Esophagus squamous epithelium (tissue), 4 donors: ENCODE measurements around the gene LPAR3.

Experiments used
- CTCF ChIP-seq, 6 experiments: fragments of 450-650 bp in 4 of 6; fragments of 200-600 bp in 2 of 6; sonication (generic) in 2 of 6; IDR thresholded peaks; one replicate each; pipeline ENCODE4 v1.5.1; 2016 to 2019; ENCODE audit warnings: antibody characterized with exemption in 6 of 6, mild to moderate bottlenecking in 4 of 6, moderate library complexity in 4 of 6
- POLR2A ChIP-seq, 4 donors: fragments of 450-650 bp; IDR thresholded peaks; one replicate each; pipeline ENCODE4 v1.6.1; 2017; ENCODE audit warnings: antibody characterized with exemption in 4 of 4, mild to moderate bottlenecking in 4 of 4, moderate library complexity in 3 of 4

GRCh38 chr1:84774669-84775534 is 118.1 kb downstream of the LPAR3 start:
- TF ChIP-seq CTCF (IDR thresholded peaks at IDR 0.05) (no peak), POLR2A (IDR thresholded peaks at IDR 0.05) (no peak)
